ENCODE results near the gene SUN1.

DNA sequence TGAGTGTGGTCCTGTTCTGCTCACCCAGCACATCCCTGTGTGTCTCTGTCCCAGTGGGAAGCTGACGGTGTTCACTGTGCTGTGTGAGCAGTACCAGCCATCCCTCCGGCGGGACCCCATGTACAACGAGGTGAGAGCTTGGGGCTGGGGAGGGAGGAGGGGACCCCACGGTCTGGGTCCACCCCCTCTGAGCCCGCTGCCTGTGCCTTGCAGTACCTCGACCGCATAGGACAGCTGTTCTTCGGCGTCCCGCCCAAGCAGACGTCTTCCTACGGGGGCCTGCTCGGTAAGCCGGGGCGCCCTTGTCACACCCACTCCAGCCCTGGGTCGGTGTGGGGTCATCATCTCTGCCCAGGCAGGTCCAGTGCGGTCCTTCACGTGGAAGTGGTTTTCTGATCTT is 61.4 kb downstream of the SUN1 start:
- TF ChIP-seq CTCF (IDR thresholded peaks at IDR 0.05; ENCODE audit: low read length) (no peak), EZH2 (optimal IDR thresholded peaks at IDR 0.05; ENCODE audit: low read depth, low read length) (no peak), EZH2phosphoT487 (IDR thresholded peaks at IDR 0.05; ENCODE audit: low read length) (no peak)
